GM19328 (cell line): ENCODE measurements around the gene MRPL21.
"Not testable (repeated sequence)": the region's sequence is repeated elsewhere in the genome, so short reads cannot be mapped to it uniquely, and the experiment has no call there.

Experiments used
- ATAC-seq: cut with Tn5 transposase; IDR thresholded peaks from one replicate; pipeline ENCODE4 v1.9.1; 2021; ENCODE audit warnings: mild to moderate bottlenecking, moderate library complexity; ENCODE audit not compliant: unreplicated experiment

The MRPL21 gene

GRCh38 chr11:68878022-68878421, 25.6 kb downstream of the MRPL21 start:
- no peak for ATAC-seq

- ATAC-seq, result no peak
These were observed 31.2 kb downstream of the MRPL21 start for GRCh38 chr11:68872216-68873003.

GRCh38 chr11:68870470-68870869, 33.2 kb downstream of the MRPL21 start:
- no peak for ATAC-seq

GRCh38 chr11:68868221-68868835, 35.3 kb downstream of the MRPL21 start:
- ATAC-seq, result no peak

GRCh38 chr11:68867066-68867465, 36.6 kb downstream of the MRPL21 start:
- no peak for ATAC-seq

GRCh38 chr11:68865241-68865640, 38.4 kb downstream of the MRPL21 start:
- ATAC-seq, result no peak

GRCh38 chr11:68863553-68864265, 39.9 kb downstream of the MRPL21 start:
- no peak for ATAC-seq

- ATAC-seq, result no peak
These were observed 41.2 kb downstream of the MRPL21 start for GRCh38 chr11:68862421-68862820.

GRCh38 chr11:68859123-68859522, 44.5 kb downstream of the MRPL21 start:
- ATAC-seq, result no peak

GRCh38 chr11:68857037-68857586, 46.5 kb downstream of the MRPL21 start:
- ATAC-seq, result no peak

GRCh38 chr11:68856425-68857030, 47.1 kb downstream of the MRPL21 start:
- not testable (repeated sequence) for ATAC-seq

- ATAC-seq, result no peak
These were observed 48.2 kb downstream of the MRPL21 start for GRCh38 chr11:68855205-68855981.

- no peak for ATAC-seq
These were observed 49.2 kb downstream of the MRPL21 start for GRCh38 chr11:68854273-68854958.

- ATAC-seq, result no peak
These were observed 51.0 kb downstream of the MRPL21 start for GRCh38 chr11:68852628-68853027.

- ATAC-seq, result no peak
These were observed 55.2 kb downstream of the MRPL21 start for GRCh38 chr11:68848429-68848828.

GRCh38 chr11:68847395-68847794, 56.2 kb downstream of the MRPL21 start:
- no peak for ATAC-seq

GRCh38 chr11:68845351-68846002, 58.2 kb downstream of the MRPL21 start:
- no peak for ATAC-seq

- ATAC-seq, result no peak
These were observed 58.8 kb downstream of the MRPL21 start for GRCh38 chr11:68844801-68845200.

GRCh38 chr11:68844376-68844775, 59.3 kb downstream of the MRPL21 start:
- ATAC-seq, result no peak
